ENCODE data around the gene ST7L.

GRCh38 chr1:112625696-112626095, 6.8 kb upstream of the ST7L start:
- TF ChIP-seq USF2 (CRISPR knock-in tag; IDR thresholded peaks at IDR 0.05), result no peak
- no peak for TF ChIP-seq CTCF (IDR thresholded peaks at IDR 0.05)
- TF ChIP-seq NR2C2 (CRISPR knock-in tag; IDR thresholded peaks at IDR 0.05), result no peak
- no peak for TF ChIP-seq NFE2L1 (CRISPR knock-in tag; IDR thresholded peaks at IDR 0.05)
- no peak for TF ChIP-seq MXD4 (CRISPR knock-in tag; IDR thresholded peaks at IDR 0.05; ENCODE audit: borderline replicate concordance)

All from WTC11 (cell line).